SK-N-MC (cell line): Measurements from ENCODE around the gene GOLGA6L2.

Source experiments
- EZH2 ChIP-seq: fragments of 200-600 bp; sonication (generic); IDR thresholded peaks from one replicate; pipeline ENCODE4 v1.6.1; 2017; ENCODE audit warnings: antibody characterized with exemption
- FOXP2 ChIP-seq: optimal IDR thresholded peaks from 2 replicates; pipeline ENCODE3; 2011; ENCODE audit warnings: mild to moderate bottlenecking, moderate library complexity; ENCODE audit not compliant: insufficient read depth; ENCODE audit errors: extremely low read length, control extremely low read depth
- POLR2AphosphoS5 ChIP-seq: IDR thresholded peaks from 2 replicates; pipeline ENCODE4 v1.6.1; 2012; ENCODE audit warnings: mild to moderate bottlenecking, low read depth, low read length, borderline replicate concordance

DNA sequence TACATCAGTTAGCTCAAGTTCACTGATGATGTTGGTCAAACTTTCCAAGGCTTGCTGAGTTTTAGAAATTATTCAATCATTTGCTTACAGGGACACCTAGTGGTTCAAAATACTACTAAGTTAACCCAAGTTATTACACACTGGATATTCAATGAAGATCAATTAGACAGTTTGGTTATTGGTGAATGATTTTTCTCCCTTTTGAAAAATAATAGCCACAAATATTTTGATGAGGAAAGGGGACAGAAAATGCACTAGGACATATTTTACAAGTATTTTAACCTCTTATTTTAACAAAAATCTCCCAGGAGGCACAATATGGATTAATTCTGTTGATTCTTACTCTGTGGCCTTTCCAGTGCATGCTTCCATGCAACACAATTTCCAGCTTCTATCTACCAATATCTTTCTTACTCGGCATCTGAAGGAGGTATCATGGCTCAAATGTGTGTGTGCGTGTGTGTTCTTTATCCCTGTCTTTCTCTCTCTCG lies 20.1 kb upstream of the GOLGA6L2 start:
- TF ChIP-seq EZH2 (no peak), POLR2AphosphoS5 (no peak), FOXP2 (no peak)
